PC-3 (cell line): Measurements from ENCODE around the gene DENND6B.

ENCODE experiments used
- EZH2 ChIP-seq: fragments of 300-600 bp; sonication (generic); IDR thresholded peaks from one replicate; pipeline ENCODE4 v1.6.1; 2017; ENCODE audit warnings: antibody characterized with exemption, mild to moderate bottlenecking, low read length; ENCODE audit not compliant: unreplicated experiment
- EZH2phosphoT487 ChIP-seq: fragments of 300-600 bp; sonication (generic); IDR thresholded peaks from 2 replicates; pipeline ENCODE4 v1.6.1; 2018; ENCODE audit warnings: mild to moderate bottlenecking, antibody characterized with exemption, low read length, borderline replicate concordance
- TF ChIP-seq, protein P1 (sequence below): fragments of 300-600 bp; sonication (generic); conservative IDR thresholded peaks from 2 replicates; pipeline ENCODE4 v1.5.1; 2017; ENCODE audit warnings: antibody characterized with exemption, low read depth, mild to moderate bottlenecking, low read length

- TF ChIP-seq, protein P1, sequence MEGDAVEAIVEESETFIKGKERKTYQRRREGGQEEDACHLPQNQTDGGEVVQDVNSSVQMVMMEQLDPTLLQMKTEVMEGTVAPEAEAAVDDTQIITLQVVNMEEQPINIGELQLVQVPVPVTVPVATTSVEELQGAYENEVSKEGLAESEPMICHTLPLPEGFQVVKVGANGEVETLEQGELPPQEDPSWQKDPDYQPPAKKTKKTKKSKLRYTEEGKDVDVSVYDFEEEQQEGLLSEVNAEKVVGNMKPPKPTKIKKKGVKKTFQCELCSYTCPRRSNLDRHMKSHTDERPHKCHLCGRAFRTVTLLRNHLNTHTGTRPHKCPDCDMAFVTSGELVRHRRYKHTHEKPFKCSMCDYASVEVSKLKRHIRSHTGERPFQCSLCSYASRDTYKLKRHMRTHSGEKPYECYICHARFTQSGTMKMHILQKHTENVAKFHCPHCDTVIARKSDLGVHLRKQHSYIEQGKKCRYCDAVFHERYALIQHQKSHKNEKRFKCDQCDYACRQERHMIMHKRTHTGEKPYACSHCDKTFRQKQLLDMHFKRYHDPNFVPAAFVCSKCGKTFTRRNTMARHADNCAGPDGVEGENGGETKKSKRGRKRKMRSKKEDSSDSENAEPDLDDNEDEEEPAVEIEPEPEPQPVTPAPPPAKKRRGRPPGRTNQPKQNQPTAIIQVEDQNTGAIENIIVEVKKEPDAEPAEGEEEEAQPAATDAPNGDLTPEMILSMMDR, result no peak
- no peak for TF ChIP-seq EZH2
- TF ChIP-seq EZH2phosphoT487, result no peak
Observed at GRCh38 chr22:50308986-50309600, 17.7 kb downstream of the DENND6B start.
